Trophoblast cell (in vitro differentiated cells and primary cell): ENCODE results near the gene ENDOU.
A peak's percentile ranks its signal among the peaks of the same experiment; 100 is the strongest.

Experiments used
- DNase-seq, 2 donors: peaks; one replicate each; pipeline ENCODE4 v3.0.0-alpha.2; 2016
- H2AFZ ChIP-seq: 2 replicates; pipeline ENCODE4 v1.6.1; 2013; ENCODE audit warnings: low read length, moderate library complexity, mild to moderate bottlenecking; ENCODE audit not compliant: insufficient read depth, poor library complexity
- H2AK5ac ChIP-seq: 2 replicates; pipeline ENCODE4 v1.6.1; 2013; ENCODE audit warnings: mild to moderate bottlenecking, low read length
- H2BK120ac ChIP-seq: 2 replicates; pipeline ENCODE4 v1.6.1; 2013; ENCODE audit warnings: low read length, mild to moderate bottlenecking, moderate library complexity; ENCODE audit not compliant: insufficient read depth, poor library complexity
- H2BK12ac ChIP-seq: 2 replicates; pipeline ENCODE4 v1.6.1; 2013; ENCODE audit warnings: mild to moderate bottlenecking, low read length, moderate library complexity
- H2BK5ac ChIP-seq: 2 replicates; pipeline ENCODE4 v1.6.1; 2013; ENCODE audit warnings: low read length, low read depth, moderate library complexity, mild to moderate bottlenecking; ENCODE audit not compliant: poor library complexity
- H3K14ac ChIP-seq: 2 replicates; pipeline ENCODE4 v1.6.1; 2013; ENCODE audit warnings: mild to moderate bottlenecking, low read length
- H3K18ac ChIP-seq: 2 replicates; pipeline ENCODE4 v1.6.1; 2013; ENCODE audit warnings: mild to moderate bottlenecking, low read length
- H3K23ac ChIP-seq: 2 replicates; pipeline ENCODE4 v1.6.1; 2013; ENCODE audit warnings: low read length
- H3K27ac ChIP-seq: 2 replicates; pipeline ENCODE4 v1.5.1; 2013; ENCODE audit warnings: low read depth, mild to moderate bottlenecking, inconsistent platforms, low read length, moderate library complexity
- H3K27me3 ChIP-seq: 2 replicates; pipeline ENCODE4 v1.6.1; 2013; ENCODE audit warnings: inconsistent platforms, mild to moderate bottlenecking, low read length, moderate library complexity; ENCODE audit not compliant: insufficient read depth
- H3K36me3 ChIP-seq, 2 experiments: 1 replicate in 1 of 2; 2 replicates in 1 of 2; pipeline ENCODE4 v1.6.1; 2013; ENCODE audit warnings: low read length in 2 of 2, mild to moderate bottlenecking in 2 of 2, moderate library complexity in 1 of 2; ENCODE audit not compliant: insufficient read depth in 2 of 2, control insufficient read depth in 1 of 2
- H3K4ac ChIP-seq: 2 replicates; pipeline ENCODE4 v1.6.1; 2013; ENCODE audit warnings: low read depth, mild to moderate bottlenecking, low read length, moderate library complexity
- H3K4me1 ChIP-seq, 2 experiments: 1 replicate in 1 of 2; 2 replicates in 1 of 2; pipeline ENCODE4 v1.6.1; 2013; ENCODE audit warnings: low read length in 2 of 2, mild to moderate bottlenecking in 2 of 2, moderate library complexity in 1 of 2; ENCODE audit not compliant: insufficient read depth in 2 of 2, control insufficient read depth in 1 of 2
- H3K4me2 ChIP-seq: 2 replicates; pipeline ENCODE4 v1.6.1; 2013; ENCODE audit warnings: inconsistent platforms, mild to moderate bottlenecking, low read length, moderate library complexity
- H3K4me3 ChIP-seq: 2 replicates; pipeline ENCODE4 v1.5.1; 2013; ENCODE audit warnings: mild to moderate bottlenecking, low read depth, low read length, inconsistent platforms
- H3K79me1 ChIP-seq: one replicate; pipeline ENCODE4 v1.6.1; 2013; ENCODE audit warnings: low read length
- H3K79me2 ChIP-seq: 2 replicates; pipeline ENCODE4 v1.6.1; 2013; ENCODE audit warnings: low read length, mild to moderate bottlenecking; ENCODE audit not compliant: control insufficient read depth, insufficient read depth, poor library complexity
- H3K9ac ChIP-seq: 2 replicates; pipeline ENCODE4 v1.6.1; 2013; ENCODE audit warnings: mild to moderate bottlenecking, low read length
- H3K9me3 ChIP-seq: 2 replicates; pipeline ENCODE4 v1.6.1; 2013; ENCODE audit warnings: low read depth, mild to moderate bottlenecking, control low read depth, inconsistent platforms, low read length; ENCODE audit not compliant: insufficient read depth
- H4K12ac ChIP-seq: 2 replicates; pipeline ENCODE4 v1.6.1; 2013; ENCODE audit warnings: low read depth, mild to moderate bottlenecking, low read length, moderate library complexity
- H4K8ac ChIP-seq: 2 replicates; pipeline ENCODE4 v1.6.1; 2013; ENCODE audit warnings: low read depth, mild to moderate bottlenecking, low read length, moderate library complexity
- H4K91ac ChIP-seq: one replicate; pipeline ENCODE4 v1.6.1; 2013; ENCODE audit warnings: low read depth, mild to moderate bottlenecking, low read length, moderate library complexity
- WGBS: extraction: QIAGEN DNeasy Blood & Tissue Kit; methylation state at CpG from one replicate; pipeline ENCODE4 v1.1.7; 2013; ENCODE audit warnings: missing lambda C conversion rate; ENCODE audit not compliant: insufficient read length, insufficient coverage; ENCODE audit errors: extremely low coverage; 5-methylcytosine and 5-hydroxymethylcytosine counted together

The ENDOU gene

GRCh38 chr12:47725893-47726292 is 603 bp upstream of the ENDOU start:
- Histone ChIP-seq H4K8ac (no peak overlapping the region), H3K79me1 (peaks cover 2% of the 10 kb centered on the region), H3K18ac (no peak overlapping the region), H2BK5ac (no peak overlapping the region), H3K4ac (no peak overlapping the region), H3K23ac (no peak overlapping the region), H3K4me2 (no peak overlapping the region), H3K9ac (no peak overlapping the region), H3K27ac (no peak overlapping the region), H3K9me3 (no peaks in the 10 kb centered on the region), H3K14ac (no peak overlapping the region), H2AFZ (no peak overlapping the region), H4K12ac (no peak overlapping the region), H3K27me3 (no peaks in the 10 kb centered on the region), H2BK120ac (no peak overlapping the region), H2BK12ac (no peak overlapping the region), H2AK5ac (no peak overlapping the region), H3K36me3 (no peaks in the 10 kb centered on the region), H3K79me2 (no peaks in the 10 kb centered on the region), H4K91ac (no peak overlapping the region), H3K4me3 (no peak overlapping the region), H3K4me1 (peaks cover 6 to 18% of the 10 kb centered on the region in 2 experiments)
- WGBS, result no CpG with 5 or more reads among the region's 5 CpGs
- DNase-seq, result peak; percentile 39 to 77

- H3K14ac ChIP-seq, result no peak overlapping the region
- H3K79me1 ChIP-seq, result peaks cover 2% of the 10 kb centered on the region
- peak overlapping the region; percentile 21 for H3K4me3 ChIP-seq
- DNase-seq, result no peak
- no peaks in the 10 kb centered on the region for H3K36me3 ChIP-seq
- H4K91ac ChIP-seq, result no peak overlapping the region
- H3K18ac ChIP-seq, result no peak overlapping the region
- H3K9me3 ChIP-seq, result no peaks in the 10 kb centered on the region
- H3K4me2 ChIP-seq, result no peak overlapping the region
- H3K4ac ChIP-seq, result no peak overlapping the region
- no peak overlapping the region for H3K9ac ChIP-seq
- no peak overlapping the region for H3K27ac ChIP-seq
- no peak overlapping the region for H2AK5ac ChIP-seq
- no peak overlapping the region for H2BK5ac ChIP-seq
- H3K4me1 ChIP-seq, result peaks cover 6 to 12% of the 10 kb centered on the region in 2 experiments
- no peak overlapping the region for H2AFZ ChIP-seq
- H3K27me3 ChIP-seq, result no peaks in the 10 kb centered on the region
- no CpG with 5 or more reads among the region's 5 CpGs for WGBS
- no peaks in the 10 kb centered on the region for H3K79me2 ChIP-seq
- no peak overlapping the region for H3K23ac ChIP-seq
- no peak overlapping the region for H4K8ac ChIP-seq
- H4K12ac ChIP-seq, result no peak overlapping the region
- H2BK120ac ChIP-seq, result no peak overlapping the region
- no peak overlapping the region for H2BK12ac ChIP-seq
Observed at GRCh38 chr12:47722941-47723631, 2.2 kb downstream of the ENDOU start.

GRCh38 chr12:47722136-47722834 is 3.0 kb downstream of the ENDOU start:
- no peak overlapping the region for H3K9ac ChIP-seq
- H3K4me1 ChIP-seq, result peaks cover 6 to 12% of the 10 kb centered on the region in 2 experiments
- no peak overlapping the region for H3K14ac ChIP-seq
- no peak overlapping the region for H3K27ac ChIP-seq
- no peak overlapping the region for H3K4me2 ChIP-seq
- WGBS, result no CpG with 5 or more reads among the region's 7 CpGs
- no peaks in the 10 kb centered on the region for H3K9me3 ChIP-seq
- no peak overlapping the region for H3K4ac ChIP-seq
- no peak overlapping the region for H3K4me3 ChIP-seq
- no peak overlapping the region for H4K12ac ChIP-seq
- H3K27me3 ChIP-seq, result no peaks in the 10 kb centered on the region
- no peak overlapping the region for H2AFZ ChIP-seq
- H2BK5ac ChIP-seq, result no peak overlapping the region
- H2BK12ac ChIP-seq, result no peak overlapping the region
- no peak overlapping the region for H2AK5ac ChIP-seq
- no peak overlapping the region for H2BK120ac ChIP-seq
- no peak overlapping the region for H3K23ac ChIP-seq
- peak; percentile 76 to 87 for DNase-seq
- no peak overlapping the region for H4K91ac ChIP-seq
- peaks cover 4% of the 10 kb centered on the region for H3K79me1 ChIP-seq
- no peak overlapping the region for H4K8ac ChIP-seq
- H3K36me3 ChIP-seq, result no peaks in the 10 kb centered on the region
- no peak overlapping the region for H3K18ac ChIP-seq
- no peaks in the 10 kb centered on the region for H3K79me2 ChIP-seq

GRCh38 chr12:47721431-47721973 is 3.8 kb downstream of the ENDOU start:
- Histone ChIP-seq H2AFZ (no peak overlapping the region), H3K9me3 (no peaks in the 10 kb centered on the region), H3K14ac (no peak overlapping the region), H3K23ac (no peak overlapping the region), H3K4ac (no peak overlapping the region), H3K36me3 (no peaks in the 10 kb centered on the region), H3K4me1 (peaks cover 6 to 12% of the 10 kb centered on the region in 2 experiments), H3K18ac (no peak overlapping the region), H3K79me1 (peaks cover 4% of the 10 kb centered on the region), H3K27me3 (no peaks in the 10 kb centered on the region), H3K4me2 (no peak overlapping the region), H3K79me2 (no peaks in the 10 kb centered on the region), H4K8ac (no peak overlapping the region), H2BK12ac (no peak overlapping the region), H4K91ac (no peak overlapping the region), H3K4me3 (no peak overlapping the region), H4K12ac (no peak overlapping the region), H3K9ac (no peak overlapping the region), H2AK5ac (no peak overlapping the region), H3K27ac (no peak overlapping the region), H2BK5ac (no peak overlapping the region), H2BK120ac (no peak overlapping the region)
- DNase-seq, result no peak
- WGBS, result no CpG with 5 or more reads among the region's 9 CpGs
